K562 (cell line): ENCODE data around the gene SVIP. TPM values are rescaled to one million over a fixed set of nuclear protein-coding genes. Genes with fewer than 3 reads are reported as not detected.

Experiments used
- ATAC-seq: fragments of 200-7000 bp; cut with Tn5 transposase; 3 replicates; pipeline ENCODE4 v1.9.1; 2020; ENCODE audit warnings: moderate library complexity
- BruUV-seq: library from RNA; stranded (reverse); fragments of 400-500 nt; replicated peaks from 2 replicates; lab custom pipeline; 2021; lab: Mats Ljungman, UMichigan
- CTCF ChIA-PET: fragments of 300-600 bp; formaldehyde crosslinking; extraction: SDS; loops from one replicate; lab custom pipeline; 2021; ENCODE audit warnings: low intra/inter-chr PET ratio; lab: Yijun Ruan, JAX
- POLR2A ChIA-PET: fragments of 300-600, 350-650 bp; sonication (Branson Sonifier 250); formaldehyde crosslinking; extraction: SDS; loops from one replicate; lab custom pipeline; 2021; ENCODE audit warnings: antibody characterized with exemption, inconsistent platforms; lab: Yijun Ruan, JAX
- DNase-seq, 4 experiments: peaks; one replicate each; pipeline versions ENCODE4 v3.0.0 to v3.0.0-alpha.2; 2011 to 2018; ENCODE audit warnings: low spot score in 3 of 4, mixed read lengths in 3 of 4; ENCODE audit errors: extremely low read depth in 1 of 4
- FAIRE-seq: peaks from 2 replicates; lab custom pipeline; 2011; peaks lifted over from hg19 to GRCh38; lab: Jason Lieb, UNC
- H2AFZ ChIP-seq: 2 replicates; pipeline ENCODE4 v1.6.0; 2011; ENCODE audit warnings: low read depth, low read length, control low read depth, inconsistent platforms
- H3K27ac ChIP-seq: fragments of 200-600 bp; 3 replicates; pipeline ENCODE4 v1.8.0; 2011; ENCODE audit warnings: low read depth, mild to moderate bottlenecking, control low read depth, inconsistent platforms, low read length, moderate library complexity, mixed read lengths; ENCODE audit errors: extremely low read depth
- H3K27me3 ChIP-seq, 2 experiments: fragments of 300-600 bp in 1 of 2; 2 replicates in 1 of 2; 3 replicates in 1 of 2; pipeline versions ENCODE4 v1.6.0 to v1.8.0; 2011; ENCODE audit warnings: inconsistent platforms in 2 of 2, low read length in 2 of 2, mild to moderate bottlenecking in 1 of 2, mixed read lengths in 1 of 2, moderate library complexity in 1 of 2; ENCODE audit not compliant: control insufficient read depth in 2 of 2, insufficient read depth in 2 of 2
- H3K36me3 ChIP-seq: fragments of 300-600 bp; 3 replicates; pipeline ENCODE4 v1.8.0; 2011; ENCODE audit warnings: mild to moderate bottlenecking, low read length, inconsistent platforms; ENCODE audit not compliant: control insufficient read depth, insufficient read depth
- H3K4me1 ChIP-seq, 2 experiments: fragments of 200-600 bp in 1 of 2; replicated peaks in 1 of 2; 2 replicates in 1 of 2; 3 replicates in 1 of 2; pipeline versions ENCODE4 v1.5.1 to v1.8.0; 2011; ENCODE audit warnings: inconsistent platforms in 2 of 2, low read length in 2 of 2, mild to moderate bottlenecking in 1 of 2, mixed read lengths in 1 of 2, moderate library complexity in 1 of 2; ENCODE audit not compliant: control insufficient read depth in 2 of 2, insufficient read depth in 2 of 2
- H3K4me2 ChIP-seq: 2 replicates; pipeline ENCODE4 v1.6.1; 2011; ENCODE audit warnings: low read length, control low read depth, inconsistent platforms, mixed read lengths; ENCODE audit not compliant: insufficient read depth
- H3K4me3 ChIP-seq: fragments of 200-600 bp; sonication (generic), shearing (Covaris generic); 2 replicates; pipeline ENCODE4 v1.5.1; 2016; ENCODE audit warnings: control low read depth, inconsistent platforms
- H3K79me2 ChIP-seq: fragments of 200-600 bp; 3 replicates; pipeline ENCODE4 v1.8.0; 2011; ENCODE audit warnings: low read length, inconsistent platforms; ENCODE audit not compliant: control insufficient read depth, insufficient read depth
- H3K9ac ChIP-seq, 2 experiments: 2 replicates each; pipeline versions ENCODE4 v1.6.0 to v1.6.1; 2011; ENCODE audit warnings: low read depth in 2 of 2, low read length in 2 of 2, control low read depth in 1 of 2, inconsistent platforms in 1 of 2, mild to moderate bottlenecking in 1 of 2, mixed read lengths in 1 of 2; ENCODE audit not compliant: insufficient read depth in 1 of 2
- H3K9me1 ChIP-seq: one replicate; pipeline ENCODE4 v1.6.0; 2011; ENCODE audit warnings: inconsistent platforms, mild to moderate bottlenecking, low read length, moderate library complexity; ENCODE audit not compliant: control insufficient read depth, insufficient read depth
- H3K9me3 ChIP-seq: replicated peaks from 2 replicates; pipeline ENCODE4 v1.5.1; 2011; ENCODE audit warnings: low read depth, low read length, inconsistent platforms; ENCODE audit not compliant: control insufficient read depth, insufficient read depth
- H4K20me1 ChIP-seq: replicated peaks from 2 replicates; pipeline ENCODE4 v1.6.1; 2011; ENCODE audit warnings: low read length, inconsistent platforms, mixed read lengths; ENCODE audit not compliant: control insufficient read depth, insufficient read depth
- CTCFL ChIP-seq: IDR thresholded peaks from 2 replicates; pipeline ENCODE4 v1.6.1; 2011; ENCODE audit warnings: borderline replicate concordance, low read depth, mild to moderate bottlenecking, moderate library complexity, low read length; ENCODE audit not compliant: insufficient read depth, poor library complexity, severe bottlenecking
- HCFC1 ChIP-seq: IDR thresholded peaks from 2 replicates; pipeline ENCODE4 v1.6.1; 2012; ENCODE audit warnings: low read depth, low read length, improper control_type of control experiment
- HDAC2 ChIP-seq: fragments of 450-650 bp; IDR thresholded peaks from 2 replicates; pipeline ENCODE4 v1.6.1; 2016; ENCODE audit warnings: mild to moderate bottlenecking
- HDGF ChIP-seq: fragments of 450-650 bp; IDR thresholded peaks from 2 replicates; pipeline ENCODE4 v1.6.1; 2016
- IFI16 ChIP-seq: fragments of 250-450 bp; sonication (Bioruptor Pico); IDR thresholded peaks from 2 replicates; pipeline ENCODE4 v2.1.2; 2022; ENCODE audit warnings: mild to moderate bottlenecking, inconsistent platforms
- LARP7 ChIP-seq: fragments of 450-650 bp; IDR thresholded peaks from 2 replicates; pipeline ENCODE4 v1.6.1; 2016
- MAZ ChIP-seq, 2 experiments: fragments of 450-650 bp in 1 of 2; sonication (generic) in 1 of 2; formaldehyde crosslinking; IDR thresholded peaks in 1 of 2; conservative IDR thresholded peaks in 1 of 2; 2 replicates each; pipeline versions ENCODE4 v1.4.0 to v1.5.0; 2020; ENCODE audit warnings: mild to moderate bottlenecking in 1 of 2, missing genetic modification reagents in 1 of 2
- MCM5 ChIP-seq: fragments of 450-650 bp; IDR thresholded peaks from 2 replicates; pipeline ENCODE4 v1.6.1; 2016; ENCODE audit warnings: low read depth
- MTF1 ChIP-seq: fragments of 250-450 bp; sonication (Bioruptor Pico); IDR thresholded peaks from 2 replicates; pipeline ENCODE4 v1.9.0; 2021; ENCODE audit warnings: moderate library complexity, mild to moderate bottlenecking, inconsistent platforms, borderline replicate concordance
- POLR2A ChIP-seq: fragments of 450-650 bp; conservative IDR thresholded peaks from 2 replicates; pipeline ENCODE4 v1.6.1; 2016
- TAF9B ChIP-seq: fragments of 450-650 bp; IDR thresholded peaks from 2 replicates; pipeline ENCODE4 v1.6.1; 2018; ENCODE audit warnings: mild to moderate bottlenecking; ENCODE audit not compliant: partially characterized antibody
- ZBED1 ChIP-seq: IDR thresholded peaks from 2 replicates; pipeline ENCODE4 v1.6.1; 2014
- ZBTB7A ChIP-seq: IDR thresholded peaks from 2 replicates; pipeline ENCODE4 v1.6.1; 2011; ENCODE audit warnings: low read depth, mild to moderate bottlenecking, low read length, moderate library complexity, borderline replicate concordance; ENCODE audit not compliant: control insufficient read depth
- ZBTB9 ChIP-seq: fragments of 450-650 bp; formaldehyde crosslinking; IDR thresholded peaks from 2 replicates; pipeline ENCODE4 v1.4.0; 2020; ENCODE audit warnings: mild to moderate bottlenecking, moderate library complexity
- in situ Hi-C: fragments of 300-500 bp; cut with MboI; formaldehyde crosslinking; loops from 4 replicates; pipeline ENCODE4 v1.15.0; 2018; ENCODE audit warnings: inconsistent platforms, mixed read lengths
- intact Hi-C: fragments of 100-400 bp; cut with micrococcal nuclease; formaldehyde crosslinking; loops from 2 replicates; pipeline ENCODE4 v1.14.2; 2022
- polyA plus RNA-seq, 8 experiments: library from polyadenylated mRNA; depleted of rRNA in 4 of 8; stranded (reverse) in 5 of 8; unstranded in 3 of 8; fragments of >200 nt; fragmentation: Nextera tagmentation in 2 of 8; fragmentation: Illumina TruSeq in 1 of 8; extraction: Ambion mirVana in 2 of 8; extraction: Trizol in 1 of 8; gene quantifications; 2 replicates each; pipeline versions ENCODE4 v1.2.1 to v1.2.3, GENCODE V29; 2011 to 2014; ENCODE audit warnings: inconsistent platforms in 1 of 8, missing spikeins in 1 of 8
- total RNA-seq, 7 experiments: library from RNA; depleted of rRNA in 6 of 7; stranded (reverse); fragments of >200 nt in 6 of 7; fragmentation: Illumina TruSeq in 2 of 7; extraction: Trizol in 2 of 7; gene quantifications; 2 replicates each; pipeline versions ENCODE4 v1.2.1 to v1.2.3, GENCODE V29; 2011 to 2021; ENCODE audit warnings: low replicate concordance in 1 of 7
- TF ChIP-seq, protein P1 (sequence below): fragments of 250-450 bp; sonication (Bioruptor Pico); IDR thresholded peaks from 2 replicates; pipeline ENCODE4 v1.9.0; 2021; ENCODE audit warnings: mild to moderate bottlenecking, inconsistent platforms

The SVIP gene
- total and polyA plus RNA-seq, 9 of the 15 experiments (the other 6 are each of a cell fraction or from before 2014, with no cell fraction given), result 17.9 to 62.5 (median 47.5) TPM

DNA sequence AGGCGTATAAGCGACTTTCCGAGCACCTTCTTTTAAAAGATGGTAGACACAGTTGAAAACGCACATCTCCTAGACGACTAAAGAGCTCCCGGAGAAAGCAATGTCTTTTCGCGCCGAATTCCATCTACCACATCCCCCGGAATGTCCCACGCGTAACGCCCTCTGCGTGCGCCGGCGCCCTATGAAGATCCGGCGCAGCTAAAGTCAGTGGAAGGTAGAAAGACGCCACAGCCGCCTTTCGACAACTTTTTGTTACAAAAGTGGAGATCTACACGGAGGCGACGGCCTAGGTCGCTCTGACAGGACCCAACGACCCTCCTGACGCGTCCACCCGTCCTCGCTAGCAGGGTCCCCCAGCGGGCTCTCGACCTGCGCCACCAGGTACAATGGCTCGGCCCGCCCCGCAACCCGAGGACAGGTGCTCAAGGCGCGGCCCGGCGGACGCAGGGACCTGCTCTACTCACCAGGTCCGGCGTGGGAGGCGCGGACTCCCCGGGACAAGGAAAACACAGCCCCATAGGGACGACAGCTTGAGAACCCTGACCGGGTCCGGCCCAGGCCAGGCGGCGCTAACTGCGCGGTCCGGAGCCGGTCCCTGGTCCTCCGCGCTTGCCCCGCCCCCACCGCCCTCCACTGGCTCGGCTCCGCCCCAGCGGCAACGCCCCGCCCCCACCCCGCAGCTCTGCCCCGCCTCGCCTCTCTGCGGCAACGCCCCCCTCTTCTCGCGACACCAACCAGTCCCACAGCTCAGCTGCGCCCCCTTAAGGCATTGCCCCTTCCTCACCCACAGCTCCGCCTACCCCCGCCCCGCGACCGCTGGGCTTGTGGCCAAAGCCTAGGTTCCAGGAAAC, at the start of gene SVIP (continued):
- TF ChIP-seq ZBTB9 (CRISPR knock-in tag) (peak; percentile 42; the same call in 1 of the 2 replicates), HCFC1 (peak; percentile 23; the same call in 1 of the 2 replicates), TAF9B (peak; percentile 17)

- Histone ChIP-seq H4K20me1 (no peaks in the 10 kb centered on the region), H3K4me2 (no peak overlapping the region), H3K9me3 (no peaks in the 10 kb centered on the region), H3K9ac (no peak overlapping the region), H3K79me2 (no peaks in the 10 kb centered on the region), H3K36me3 (no peaks in the 10 kb centered on the region), H2AFZ (no peak overlapping the region), H3K4me1 (no peaks in the 10 kb centered on the region), H3K27me3 (no peaks in the 10 kb centered on the region), H3K27ac (no peak overlapping the region), H3K9me1 (no peaks in the 10 kb centered on the region), H3K4me3 (no peak overlapping the region)
- DNase-seq (no peak), FAIRE-seq (no peak), ATAC-seq (no peak)
- POLR2A ChIA-PET, result no interaction called here
- intact Hi-C loops (no loop called here), in situ Hi-C loops (no loop called here)
- BruUV-seq, result no TSS peak
- CTCF ChIA-PET, result interaction anchor here (0.6 kb wide), 1 partner anchor 876 kb away, joined by 3 read pairs; no protein-coding TSS in a partner anchor
- TF ChIP-seq IFI16 (CRISPR knock-in tag) (no peak), ZBTB7A (no peak), MAZ (CRISPR knock-in tag; conservative IDR thresholded peaks at IDR 0.05 in 1 of 2, IDR thresholded peaks at IDR 0.05 in 1 of 2) (no peak), ZBED1 (no peak), POLR2A (no peak), LARP7 (no peak), MTF1 (no peak), HDAC2 (no peak), HDGF (no peak), CTCFL (no peak), MCM5 (no peak)
- TF ChIP-seq, protein P1, sequence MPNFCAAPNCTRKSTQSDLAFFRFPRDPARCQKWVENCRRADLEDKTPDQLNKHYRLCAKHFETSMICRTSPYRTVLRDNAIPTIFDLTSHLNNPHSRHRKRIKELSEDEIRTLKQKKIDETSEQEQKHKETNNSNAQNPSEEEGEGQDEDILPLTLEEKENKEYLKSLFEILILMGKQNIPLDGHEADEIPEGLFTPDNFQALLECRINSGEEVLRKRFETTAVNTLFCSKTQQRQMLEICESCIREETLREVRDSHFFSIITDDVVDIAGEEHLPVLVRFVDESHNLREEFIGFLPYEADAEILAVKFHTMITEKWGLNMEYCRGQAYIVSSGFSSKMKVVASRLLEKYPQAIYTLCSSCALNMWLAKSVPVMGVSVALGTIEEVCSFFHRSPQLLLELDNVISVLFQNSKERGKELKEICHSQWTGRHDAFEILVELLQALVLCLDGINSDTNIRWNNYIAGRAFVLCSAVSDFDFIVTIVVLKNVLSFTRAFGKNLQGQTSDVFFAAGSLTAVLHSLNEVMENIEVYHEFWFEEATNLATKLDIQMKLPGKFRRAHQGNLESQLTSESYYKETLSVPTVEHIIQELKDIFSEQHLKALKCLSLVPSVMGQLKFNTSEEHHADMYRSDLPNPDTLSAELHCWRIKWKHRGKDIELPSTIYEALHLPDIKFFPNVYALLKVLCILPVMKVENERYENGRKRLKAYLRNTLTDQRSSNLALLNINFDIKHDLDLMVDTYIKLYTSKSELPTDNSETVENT, result no peak
These were observed 49.0 kb upstream of the SVIP start for GRCh38 chr11:22878604-22879003.
